VCaP (cell line): Measurements from ENCODE around the gene LTBP2.

Experiments
- H3K27ac ChIP-seq: fragments of 450-650 bp; 2 replicates; pipeline ENCODE4 v1.5.1; 2017
- TF ChIP-seq, protein P1 (sequence below): fragments of 450-650 bp; conservative IDR thresholded peaks from 2 replicates; pipeline ENCODE4 v1.5.1; 2017; ENCODE audit warnings: mild to moderate bottlenecking, moderate library complexity

Gene LTBP2

DNA sequence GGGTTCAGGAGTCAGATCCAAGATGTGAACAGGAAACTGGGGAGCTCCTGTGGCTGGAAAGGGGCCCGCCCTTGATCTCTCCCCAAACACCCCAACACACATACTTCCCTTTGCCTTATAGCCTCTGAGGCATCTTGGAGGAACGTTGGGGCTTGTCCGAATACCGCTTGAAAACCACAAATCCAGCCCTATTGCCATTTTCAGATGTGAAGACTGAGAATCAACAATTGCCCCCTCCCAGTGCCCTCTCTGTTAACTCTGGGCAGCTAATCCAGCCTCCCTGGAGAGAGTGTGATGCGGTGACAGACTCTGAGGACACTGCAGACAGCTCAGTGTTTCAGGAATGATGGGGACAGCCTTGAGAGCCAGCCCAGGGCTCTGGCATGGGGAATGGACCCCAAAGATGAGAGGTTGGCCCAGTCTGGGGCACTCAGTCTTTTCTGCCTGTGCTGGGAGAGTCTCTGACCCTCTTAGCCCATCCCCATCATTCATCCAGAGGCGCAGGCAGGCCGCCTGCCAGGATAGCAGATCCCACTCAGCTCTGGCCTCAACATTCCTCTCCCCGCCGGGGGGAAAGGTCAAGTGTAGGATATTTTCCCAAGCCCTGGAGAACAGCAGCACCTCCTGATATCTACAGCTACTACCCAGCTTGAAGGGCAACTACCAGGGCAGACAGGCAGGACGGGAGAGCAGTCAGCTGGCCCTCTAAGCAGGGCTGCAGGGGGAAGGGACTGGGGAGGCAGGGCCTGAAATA, 24.6 kb upstream of the LTBP2 start:
- no peak overlapping the region for H3K27ac ChIP-seq
- TF ChIP-seq, protein P1, sequence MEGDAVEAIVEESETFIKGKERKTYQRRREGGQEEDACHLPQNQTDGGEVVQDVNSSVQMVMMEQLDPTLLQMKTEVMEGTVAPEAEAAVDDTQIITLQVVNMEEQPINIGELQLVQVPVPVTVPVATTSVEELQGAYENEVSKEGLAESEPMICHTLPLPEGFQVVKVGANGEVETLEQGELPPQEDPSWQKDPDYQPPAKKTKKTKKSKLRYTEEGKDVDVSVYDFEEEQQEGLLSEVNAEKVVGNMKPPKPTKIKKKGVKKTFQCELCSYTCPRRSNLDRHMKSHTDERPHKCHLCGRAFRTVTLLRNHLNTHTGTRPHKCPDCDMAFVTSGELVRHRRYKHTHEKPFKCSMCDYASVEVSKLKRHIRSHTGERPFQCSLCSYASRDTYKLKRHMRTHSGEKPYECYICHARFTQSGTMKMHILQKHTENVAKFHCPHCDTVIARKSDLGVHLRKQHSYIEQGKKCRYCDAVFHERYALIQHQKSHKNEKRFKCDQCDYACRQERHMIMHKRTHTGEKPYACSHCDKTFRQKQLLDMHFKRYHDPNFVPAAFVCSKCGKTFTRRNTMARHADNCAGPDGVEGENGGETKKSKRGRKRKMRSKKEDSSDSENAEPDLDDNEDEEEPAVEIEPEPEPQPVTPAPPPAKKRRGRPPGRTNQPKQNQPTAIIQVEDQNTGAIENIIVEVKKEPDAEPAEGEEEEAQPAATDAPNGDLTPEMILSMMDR = no peak

DNA sequence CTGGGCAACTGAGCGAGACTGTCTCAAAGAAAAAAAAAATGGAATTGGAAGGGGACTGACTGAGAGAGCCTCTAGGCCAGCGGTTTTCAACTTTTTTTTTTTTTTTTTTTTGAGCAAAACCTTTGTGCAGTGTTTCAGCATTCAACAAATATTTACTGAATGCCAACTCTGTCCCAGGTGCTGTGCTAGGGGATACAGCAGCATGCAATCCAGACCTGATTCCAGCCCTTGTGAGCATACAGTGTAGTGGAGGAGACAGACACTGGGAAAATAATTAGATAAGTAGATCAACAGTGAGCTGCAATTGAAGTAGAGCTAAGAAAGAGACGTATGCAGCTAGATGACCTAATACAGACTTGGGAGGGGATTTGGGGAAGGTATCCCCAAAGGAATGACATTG, 23.8 kb upstream of the LTBP2 start:
- TF ChIP-seq, protein P1 = no peak
- no peak overlapping the region for H3K27ac ChIP-seq

DNA sequence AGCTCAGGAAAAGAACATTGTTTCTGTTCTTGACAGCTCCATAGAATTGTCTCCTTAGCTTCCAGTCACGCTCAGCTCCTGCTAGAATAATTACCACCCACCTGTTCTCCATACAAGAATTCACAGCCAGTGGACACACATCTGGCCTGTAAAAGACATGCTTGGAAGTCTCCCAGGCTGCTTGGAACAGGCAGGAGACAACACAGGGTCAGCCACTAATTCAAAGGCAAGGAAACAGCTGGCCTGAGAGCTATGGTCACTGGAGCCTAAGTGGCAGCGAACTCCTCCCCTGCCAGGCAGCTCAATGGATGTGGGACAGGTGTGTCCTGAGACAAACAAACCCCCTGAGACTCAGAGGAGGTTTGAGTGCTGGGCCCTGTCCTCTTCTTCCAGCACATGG, 22.9 kb upstream of the LTBP2 start:
- TF ChIP-seq, protein P1 = no peak

DNA sequence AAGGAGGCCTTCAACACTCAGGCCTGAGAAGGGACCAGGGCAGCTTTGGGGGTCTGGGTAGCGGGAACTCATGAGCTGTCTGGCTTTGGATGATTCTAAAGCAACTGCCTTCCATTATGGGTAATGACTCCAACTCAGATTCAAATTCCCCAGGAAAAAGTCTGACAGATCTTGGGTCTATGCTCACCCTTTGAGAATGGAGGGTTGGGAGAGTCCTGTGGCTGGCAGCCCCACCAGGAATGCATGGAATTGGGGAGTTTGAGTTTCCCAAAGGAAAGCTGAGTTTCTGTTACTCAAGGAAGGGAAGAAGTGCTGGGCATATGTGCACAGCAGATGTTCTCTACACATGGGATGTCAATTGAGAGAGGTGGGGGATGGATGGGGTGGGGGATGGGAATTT, 22.4 kb upstream of the LTBP2 start:
- TF ChIP-seq, protein P1 = no peak
- H3K27ac ChIP-seq = no peak overlapping the region

More for the DNA sequence above, 22.9 kb upstream of the LTBP2 start:
- H3K27ac ChIP-seq = no peak overlapping the region

DNA sequence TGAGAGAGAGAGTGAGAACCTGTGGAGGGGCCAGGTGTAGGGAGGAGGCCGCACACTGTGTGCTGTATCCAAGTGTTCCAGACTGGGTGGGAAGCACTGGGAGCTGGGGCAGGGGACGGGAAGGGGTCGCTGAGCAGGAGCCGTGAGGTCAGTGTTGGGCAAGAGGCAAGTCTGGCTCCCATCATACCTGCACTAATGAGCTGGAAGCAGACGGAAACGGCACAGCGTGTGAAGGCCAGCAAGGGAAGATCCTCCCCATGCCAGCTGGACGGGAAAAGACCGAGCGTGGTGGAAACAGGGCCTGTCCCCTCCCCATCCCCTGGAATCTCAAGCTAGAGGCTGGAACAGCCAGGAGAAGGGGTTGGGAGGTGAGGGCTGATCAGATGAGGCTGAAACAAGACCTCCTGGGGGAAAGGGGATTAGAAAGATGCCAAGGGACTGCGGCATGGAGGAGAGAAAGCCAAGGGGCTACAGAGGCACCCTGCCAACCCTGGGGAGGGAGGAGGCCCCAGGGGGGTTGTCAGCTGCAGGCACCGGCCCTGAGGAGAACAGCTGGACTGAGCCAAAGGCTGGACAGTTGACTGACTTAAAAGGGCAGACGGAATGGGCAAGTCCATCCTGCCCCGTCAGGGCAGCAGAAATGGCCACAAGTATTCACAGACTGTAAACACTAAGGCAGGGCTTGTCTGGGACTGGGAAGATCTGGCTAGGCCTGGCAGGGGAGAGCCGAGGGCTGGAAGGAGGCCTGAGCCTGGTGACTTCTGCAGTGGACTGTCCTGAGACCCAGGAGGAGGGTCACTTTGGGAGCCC, 19.0 kb upstream of the LTBP2 start:
- TF ChIP-seq, protein P1 = no peak
- H3K27ac ChIP-seq = no peak overlapping the region

DNA sequence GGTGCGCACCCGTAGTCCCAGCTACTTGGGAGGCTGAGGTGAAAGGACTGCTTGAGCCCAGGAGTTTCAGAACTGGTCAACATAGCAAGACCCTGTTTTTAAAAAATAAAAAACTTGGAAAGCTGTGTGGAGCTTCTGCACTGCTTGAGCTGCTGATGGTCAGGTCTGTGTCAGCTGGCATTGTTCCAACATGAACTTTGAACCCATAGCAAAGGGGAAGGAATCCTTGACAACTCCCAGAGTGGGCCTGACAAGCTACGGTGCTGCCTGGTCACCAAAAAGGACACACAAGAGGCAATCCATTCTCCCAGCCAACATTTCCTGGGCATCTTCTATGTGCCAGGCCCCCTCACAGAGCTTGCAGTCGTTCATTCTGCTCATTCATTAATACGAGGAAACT, 16.4 kb upstream of the LTBP2 start:
- TF ChIP-seq, protein P1 = no peak

DNA sequence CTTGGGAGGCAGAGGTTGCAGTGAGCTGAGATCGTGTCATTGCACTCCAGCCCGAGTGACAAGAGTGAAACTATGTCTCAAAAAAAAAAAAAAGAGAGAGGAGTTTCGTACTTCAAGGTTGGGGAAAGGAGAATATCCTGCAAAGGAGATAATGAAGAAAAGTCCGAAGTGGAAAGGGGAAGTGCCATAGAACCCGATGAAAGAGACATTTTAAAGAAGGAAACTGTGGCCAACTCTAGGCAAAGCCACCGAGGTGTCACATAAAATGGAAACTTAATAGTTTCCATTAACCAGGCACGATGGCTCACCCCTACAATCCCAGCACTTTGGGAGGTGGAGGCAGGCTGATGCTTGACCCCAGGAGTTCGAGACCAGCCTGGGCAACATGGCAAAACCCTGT, 15.0 kb upstream of the LTBP2 start:
- TF ChIP-seq, protein P1 = no peak
- H3K27ac ChIP-seq = no peak overlapping the region

More for the DNA sequence above, 16.4 kb upstream of the LTBP2 start:
- H3K27ac ChIP-seq = no peak overlapping the region
